GM06990 (cell line): ENCODE measurements around the gene STEEP1.
A peak's percentile ranks its signal among the peaks of the same experiment; 100 is the strongest.

ENCODE experiments used
- DNase-seq: peaks from one replicate; pipeline ENCODE4 v3.0.0-alpha.2; 2011; ENCODE audit not compliant: insufficient read length; ENCODE audit errors: extremely low read depth
- H3K27me3 ChIP-seq: replicated peaks from 2 replicates; pipeline ENCODE4 v1.6.0; 2011; ENCODE audit warnings: low read length; ENCODE audit not compliant: control insufficient read depth, insufficient read depth
- H3K36me3 ChIP-seq: 2 replicates; pipeline ENCODE4 v1.5.1; 2011; ENCODE audit warnings: low read length; ENCODE audit not compliant: control insufficient read depth, insufficient read depth
- H3K4me3 ChIP-seq: replicated peaks from 2 replicates; pipeline ENCODE4 v1.5.1; 2011; ENCODE audit warnings: low read depth, mild to moderate bottlenecking, control low read depth, low read length
- CTCF ChIP-seq: IDR thresholded peaks from 2 replicates; pipeline ENCODE4 v1.5.1; 2011; ENCODE audit warnings: low read length, control low read depth, mild to moderate bottlenecking, inconsistent platforms; ENCODE audit not compliant: insufficient read depth, poor library complexity, severe bottlenecking

STEEP1 gene

DNA sequence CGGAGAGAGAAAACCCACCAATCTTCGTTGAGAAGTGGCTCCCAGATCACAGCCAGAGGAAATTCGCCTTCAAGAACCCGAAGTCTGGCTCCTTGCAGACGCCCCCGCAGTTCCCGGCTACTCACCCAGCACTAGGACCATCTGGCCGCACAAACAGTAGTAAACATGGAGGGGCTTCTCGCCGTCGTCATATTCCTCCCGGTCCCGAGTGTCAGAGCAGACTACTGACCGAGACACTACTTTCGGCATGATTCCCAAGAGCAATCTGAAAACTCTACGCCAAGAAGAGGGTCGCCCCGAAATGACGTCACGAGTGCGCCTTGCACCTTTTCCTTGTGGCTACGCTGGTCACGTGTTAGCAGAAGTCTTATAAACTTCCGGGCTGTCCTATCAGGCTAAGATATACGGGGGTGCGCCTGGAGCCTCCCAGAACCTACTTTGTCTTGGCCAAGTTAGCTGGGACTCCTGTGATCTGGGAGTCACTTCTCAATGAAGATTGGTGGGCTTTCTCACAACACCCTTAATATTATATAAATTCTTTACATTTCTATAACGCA, at the start of gene STEEP1:
TSS of gene STEEP1 (minus strand) at position 303 of the 557 bp plus-strand sequence. CDS start at position 249, 54 bp downstream.
- TF ChIP-seq CTCF: no peak
- Histone ChIP-seq H3K4me3 (peak within 1 kb of the TSS; percentile 78), H3K36me3 (no peaks in the 10 kb centered on the region), H3K27me3 (no peaks in the 10 kb centered on the region)
- peak; percentile 69 for DNase-seq

- TF ChIP-seq CTCF: no peak
- DNase-seq: no peak
- no peaks in the 10 kb centered on the region for H3K36me3 ChIP-seq
- H3K27me3 ChIP-seq: no peaks in the 10 kb centered on the region
- H3K4me3 ChIP-seq: no peak overlapping the region
Measured at GRCh38 chrX:119614776-119615175, 49.6 kb upstream of the STEEP1 start.

- Histone ChIP-seq H3K4me3 (peak overlapping the region; percentile 75; the same call in 1 of the 2 replicates), H3K27me3 (no peaks in the 10 kb centered on the region), H3K36me3 (no peaks in the 10 kb centered on the region)
- DNase-seq: no peak
- no peak for TF ChIP-seq CTCF
Measured at GRCh38 chrX:119607018-119607389, 41.8 kb upstream of the STEEP1 start.

GRCh38 chrX:119606280-119607017, 41.2 kb upstream of the STEEP1 start, which contains the start of gene NKRF:
Gene NKRF, minus strand, starts transcription at chrX:119606424.
- Histone ChIP-seq H3K27me3 (no peaks in the 10 kb centered on the region), H3K36me3 (no peaks in the 10 kb centered on the region), H3K4me3 (peak within 1 kb of the TSS; percentile 75)
- DNase-seq: peak; percentile 88
- TF ChIP-seq CTCF: no peak

DNA sequence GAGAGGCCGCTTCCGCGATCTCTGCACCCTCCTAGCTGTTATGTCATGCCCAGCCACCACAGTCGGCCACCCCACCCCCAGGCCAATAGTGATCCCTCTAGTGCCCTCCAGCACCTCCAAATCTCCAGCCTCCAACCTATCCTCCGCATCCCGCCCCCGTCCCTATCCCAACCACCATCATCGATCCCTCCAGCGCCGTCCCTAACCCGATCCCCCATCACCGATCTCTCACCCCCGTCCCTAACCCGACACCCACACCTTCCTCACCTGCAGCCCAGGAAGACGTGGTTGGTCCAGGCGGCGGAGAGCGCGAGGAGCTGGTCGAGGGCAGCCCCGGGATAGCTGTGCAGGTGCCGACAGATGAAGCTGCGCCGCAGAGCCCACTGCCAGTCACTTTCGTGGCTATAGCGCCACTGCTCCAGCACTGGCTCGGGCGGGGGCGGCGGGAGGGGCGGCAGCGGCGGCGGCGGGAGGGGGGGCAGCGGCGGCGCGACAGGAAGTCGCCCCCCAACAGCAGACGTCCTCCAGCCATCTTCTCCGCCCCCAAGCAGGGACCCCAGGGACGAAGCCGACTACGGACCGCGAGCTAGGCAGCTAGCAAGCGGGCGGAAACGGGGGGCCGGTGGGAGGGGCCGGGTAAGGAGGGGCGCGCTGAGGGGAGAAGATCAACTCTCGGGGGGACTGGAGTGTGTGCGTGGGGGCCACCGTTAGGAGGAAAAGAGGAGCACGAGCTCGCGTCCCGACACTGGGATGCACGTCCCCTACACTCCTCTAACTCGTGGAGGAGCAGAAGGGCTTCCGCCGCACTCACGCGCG, 40.5 kb upstream of the STEEP1 start:
- no peak for TF ChIP-seq CTCF
- no peak for DNase-seq
- H3K36me3 ChIP-seq: no peaks in the 10 kb centered on the region
- H3K27me3 ChIP-seq: no peaks in the 10 kb centered on the region
- H3K4me3 ChIP-seq: peak overlapping the region; percentile 75
